ENCODE data around the gene RPS5.
A peak's percentile ranks its signal among the peaks of the same experiment; 100 is the strongest.
"Not testable (repeated sequence)": the region's sequence is repeated elsewhere in the genome, so short reads cannot be mapped to it uniquely, and the experiment has no call there.

The RPS5 gene

GRCh38 chr19:58385891-58386575 lies 1.0 kb upstream of the RPS5 start:
- peak; percentile 46 to 47 for DNase-seq

- DNase-seq: no peak
Observed at GRCh38 chr19:58387338-58388174, 487 bp downstream of the RPS5 start.

GRCh38 chr19:58388175-58388526 lies 1.1 kb downstream of the RPS5 start:
- no peak for DNase-seq

GRCh38 chr19:58392945-58393724 lies 6.1 kb downstream of the RPS5 start:
- no peak for DNase-seq

GRCh38 chr19:58393725-58394033 lies 6.6 kb downstream of the RPS5 start:
- no peak for DNase-seq

GRCh38 chr19:58394821-58395219 lies 7.8 kb downstream of the RPS5 start:
- DNase-seq: no peak

GRCh38 chr19:58395220-58395978 lies 8.3 kb downstream of the RPS5 start, which contains the start of gene RNF225:
Gene RNF225 (plus strand): TSS chr19:58395656. CDS start chr19:58396090, 434 bp downstream.
- DNase-seq: peak in 1 of 2 experiments; percentile 41

GRCh38 chr19:58395979-58396627 lies 9.0 kb downstream of the RPS5 start:
- DNase-seq: peak in 1 of 2 experiments; percentile 33

GRCh38 chr19:58396691-58397532 lies 9.8 kb downstream of the RPS5 start:
- DNase-seq: no peak

- DNase-seq: no peak
Observed at GRCh38 chr19:58397533-58398037, 10.5 kb downstream of the RPS5 start.

- DNase-seq: no peak
Observed at GRCh38 chr19:58398087-58398486, 11.0 kb downstream of the RPS5 start.

- DNase-seq: no peak
Observed at GRCh38 chr19:58398545-58398944, 11.5 kb downstream of the RPS5 start.

- no peak for DNase-seq
Observed at GRCh38 chr19:58399903-58400302, 12.8 kb downstream of the RPS5 start.

- DNase-seq: no peak
Observed at GRCh38 chr19:58400316-58400915, 13.3 kb downstream of the RPS5 start.

- peak; percentile 99 for DNase-seq
Observed at GRCh38 chr19:58400916-58401839, 14.1 kb downstream of the RPS5 start.

GRCh38 chr19:58401840-58402421 lies 14.9 kb downstream of the RPS5 start:
- no peak for DNase-seq

- DNase-seq: not testable (repeated sequence)
Observed at GRCh38 chr19:58403920-58404478, 16.9 kb downstream of the RPS5 start.

- no peak for DNase-seq
Observed at GRCh38 chr19:58406818-58407657, 20.0 kb downstream of the RPS5 start.
